ENCODE results near the gene FAAP20. TPM values are rescaled to one million over a fixed set of nuclear protein-coding genes. Genes with fewer than 3 reads are reported as not detected.

The FAAP20 gene, protein sequence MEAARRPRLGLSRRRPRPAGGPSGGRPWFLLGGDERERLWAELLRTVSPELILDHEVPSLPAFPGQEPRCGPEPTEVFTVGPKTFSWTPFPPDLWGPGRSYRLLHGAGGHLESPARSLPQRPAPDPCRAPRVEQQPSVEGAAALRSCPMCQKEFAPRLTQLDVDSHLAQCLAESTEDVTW
- 10 to 100 TPM; 42.2 to 82.2 (median 50.2) TPM for total RNA-seq

DNA sequence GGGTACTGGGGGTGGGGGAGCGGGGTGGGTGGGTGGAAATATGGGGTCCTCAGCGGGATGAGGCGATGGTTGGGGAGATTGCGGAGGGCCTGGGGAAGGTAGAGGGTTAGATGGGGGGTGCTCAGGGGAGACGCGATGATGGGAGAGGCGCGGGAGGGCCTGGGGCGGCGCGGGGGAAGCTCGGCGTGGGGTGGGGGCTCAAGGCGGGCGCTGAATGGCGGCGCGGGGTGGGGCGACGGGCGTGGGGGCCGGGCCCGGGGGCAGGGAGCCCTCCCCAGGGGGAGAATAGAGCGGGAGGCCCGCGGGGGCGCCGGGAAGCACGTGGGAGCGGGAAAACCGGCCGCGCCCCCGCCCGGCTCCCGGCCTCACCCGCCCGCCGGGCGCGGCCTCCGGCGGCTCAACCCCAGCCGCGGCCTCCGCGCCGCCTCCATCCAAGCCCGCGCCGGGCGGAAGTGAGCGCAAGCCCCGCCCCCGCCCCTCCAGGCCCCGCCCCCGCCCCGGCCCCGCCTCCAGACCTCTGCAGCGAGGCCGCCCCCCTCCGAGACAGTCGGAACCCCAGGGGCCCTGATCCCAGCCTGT, at the start of gene FAAP20:
FAAP20 (minus strand) TSS at position 454 of the 579 bp plus-strand sequence; CDS start at position 431, 23 bp downstream.
- no peak for DNase-seq
- H3K27ac ChIP-seq, result peak within 1 kb of the TSS; percentile 88 to 98 (median 92)
- peak in 1 of 2 donors; percentile 32 for TF ChIP-seq POLR2A (IDR thresholded peaks at IDR 0.05)
- TF ChIP-seq CTCF (IDR thresholded peaks at IDR 0.05), result no peak
- H3K36me3 ChIP-seq, result no peaks in the 10 kb centered on the region
- H3K9me3 ChIP-seq, result no peaks in the 10 kb centered on the region
- H3K4me1 ChIP-seq, result peaks cover 51 to 61% of the 10 kb centered on the region in 2 donors
- no peaks in the 10 kb centered on the region for H3K27me3 ChIP-seq
- peak within 1 kb of the TSS in 2 of 3 donors; percentile 55 to 59 for H3K4me3 ChIP-seq (replicated peaks in 1 of 3)
- WGBS, 2 donors, result 4 to 8% methylated on average over 2 to 12 of the region's 63 CpGs
- intact Hi-C loops (cut with DNase I), result loop anchor here (2.0 to 10.0 kb wide), 2 partner anchors 188 to 330 kb away; partner anchors contain the start of gene PANK4

DNA sequence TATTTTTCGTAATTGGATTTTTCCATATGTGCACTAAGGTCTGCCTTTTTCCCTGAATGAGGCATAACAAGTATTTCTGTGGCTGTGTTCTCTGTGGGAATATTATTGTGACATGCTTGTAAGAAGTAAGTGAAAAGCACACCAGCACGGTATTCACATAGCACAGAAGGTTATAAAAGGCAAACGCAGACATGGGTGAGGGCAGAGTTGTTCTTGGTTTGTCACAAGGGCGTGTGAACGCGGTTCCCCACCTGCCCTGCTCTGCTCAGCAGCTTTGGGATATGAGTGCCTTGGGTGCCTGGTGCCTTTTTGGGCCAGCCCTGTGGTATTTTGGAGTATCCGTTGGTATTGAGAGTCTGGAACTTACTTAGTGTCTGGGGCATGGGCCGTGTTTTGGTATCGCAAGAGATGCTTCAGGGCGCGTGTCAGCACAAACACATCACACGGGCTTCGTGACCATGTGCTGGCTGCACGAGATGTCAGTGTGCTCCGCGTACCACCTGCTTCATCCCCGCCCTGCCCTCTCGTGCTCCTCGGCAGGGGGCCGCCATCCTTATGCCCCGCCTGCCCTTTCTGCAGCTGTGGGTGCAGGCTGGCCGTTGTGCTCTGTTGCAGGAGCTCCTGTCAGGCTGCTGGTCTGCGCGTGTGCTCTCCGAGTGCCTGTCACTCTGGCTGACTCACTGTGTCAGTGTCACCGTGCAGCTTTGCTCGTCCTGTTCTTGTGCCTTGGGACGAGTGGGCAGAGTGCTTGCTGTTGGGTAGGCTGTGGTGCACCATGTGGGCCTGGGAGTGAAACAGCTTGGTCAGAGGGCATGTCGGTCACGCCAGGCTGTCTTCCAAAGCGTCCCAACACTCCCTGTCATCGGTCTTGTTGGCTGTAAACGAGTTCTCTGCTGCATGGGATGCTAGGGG, 48.5 kb upstream of the FAAP20 start:
- intact Hi-C loops (cut with DNase I), result no loop called here
- Histone ChIP-seq H3K36me3 (no peaks in the 10 kb centered on the region), H3K27ac (no peak overlapping the region), H3K4me1 (peaks cover 58 to 85% of the 10 kb centered on the region in 2 donors), H3K4me3 (replicated peaks in 1 of 3) (no peak overlapping the region), H3K9me3 (no peaks in the 10 kb centered on the region), H3K27me3 (no peaks in the 10 kb centered on the region)
- 82 to 84% methylated on average over 24 to 30 of the region's 33 CpGs for WGBS, 2 donors
- TF ChIP-seq POLR2A (IDR thresholded peaks at IDR 0.05) (no peak), CTCF (IDR thresholded peaks at IDR 0.05) (no peak)
- peak in 1 of 2 donors; percentile 54 for DNase-seq

GRCh38 chr1:2241820-2242219, 47.2 kb upstream of the FAAP20 start:
- intact Hi-C loops (cut with DNase I), result no loop called here
- peaks cover 58 to 85% of the 10 kb centered on the region in 2 donors for H3K4me1 ChIP-seq

DNA sequence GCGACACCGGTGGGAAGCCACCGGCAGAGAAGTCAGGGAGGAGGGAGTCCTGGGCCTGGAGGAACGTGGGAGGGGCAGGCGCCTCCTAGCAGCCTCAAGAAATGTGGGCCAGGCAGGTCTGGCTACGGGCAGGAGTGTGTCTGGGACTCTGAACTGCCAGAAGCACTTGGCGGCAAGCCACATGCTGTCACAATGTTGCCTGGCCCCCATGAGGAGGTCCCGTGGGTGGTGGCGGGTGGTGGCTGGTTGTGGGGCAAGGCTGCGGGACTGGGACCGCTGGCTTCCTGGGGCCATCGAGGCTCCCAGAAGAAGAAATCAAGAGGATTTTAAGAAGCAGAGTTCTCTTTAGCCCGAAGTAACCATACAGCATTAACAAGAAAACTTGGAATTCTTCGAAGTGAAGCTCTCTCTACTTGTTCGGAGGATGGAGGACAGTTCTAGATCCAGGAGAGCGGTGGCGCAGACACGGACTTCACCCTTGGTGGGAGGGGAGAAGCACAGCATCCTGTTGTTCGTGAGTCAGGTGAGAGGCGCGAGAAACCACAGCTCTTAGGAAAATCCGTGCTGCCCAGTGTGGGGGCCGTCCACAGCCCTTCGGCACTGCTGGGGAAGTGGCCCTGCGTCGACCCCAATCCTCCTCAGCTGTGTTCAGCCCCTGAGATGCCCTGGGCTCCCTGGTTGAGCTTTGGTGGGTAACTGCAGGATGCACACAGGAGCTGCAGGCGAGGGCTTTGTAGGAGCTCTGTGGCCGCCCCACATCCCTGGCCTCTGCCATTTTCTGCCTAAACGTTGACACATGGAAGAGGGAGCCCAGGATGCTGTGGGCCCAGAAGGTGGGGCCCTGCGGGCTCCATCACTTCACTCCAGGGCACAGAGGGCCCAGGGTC, 45.9 kb upstream of the FAAP20 start:
- Histone ChIP-seq H3K27me3 (no peaks in the 10 kb centered on the region), H3K4me3 (replicated peaks in 1 of 3) (no peak overlapping the region), H3K9me3 (no peaks in the 10 kb centered on the region), H3K4me1 (peaks cover 60 to 88% of the 10 kb centered on the region in 2 donors), H3K27ac (peak overlapping the region; percentile 49 to 72 (median 67)), H3K36me3 (no peaks in the 10 kb centered on the region)
- TF ChIP-seq POLR2A (IDR thresholded peaks at IDR 0.05) (peak in 1 of 2 donors; percentile 19), CTCF (IDR thresholded peaks at IDR 0.05) (no peak)
- intact Hi-C loops (cut with DNase I), result no loop called here
- DNase-seq, result peak; percentile 99
- WGBS, 2 donors, result 51% methylated on average over 24 to 29 of the region's 30 CpGs

More at GRCh38 chr1:2241820-2242219, 47.2 kb upstream of the FAAP20 start:
- Histone ChIP-seq H3K36me3 (no peaks in the 10 kb centered on the region), H3K9me3 (no peaks in the 10 kb centered on the region), H3K27ac (no peak overlapping the region), H3K27me3 (no peaks in the 10 kb centered on the region), H3K4me3 (replicated peaks in 1 of 3) (no peak overlapping the region)
- no peak for DNase-seq
- 66 to 80% methylated on average over 13 of the region's 13 CpGs for WGBS, 2 donors
- TF ChIP-seq CTCF (IDR thresholded peaks at IDR 0.05) (no peak), POLR2A (IDR thresholded peaks at IDR 0.05) (no peak)
